ENCODE measurements around the gene POLR1A. TPM values are rescaled to one million over a fixed set of nuclear protein-coding genes. Genes with fewer than 3 reads are reported as not detected.

POLR1A gene
- total and polyA plus RNA-seq, 2 of the 13 experiments (the other 11 are each of a cell fraction or from before 2014, with no cell fraction given): 7.2 to 39.9 TPM

DNA sequence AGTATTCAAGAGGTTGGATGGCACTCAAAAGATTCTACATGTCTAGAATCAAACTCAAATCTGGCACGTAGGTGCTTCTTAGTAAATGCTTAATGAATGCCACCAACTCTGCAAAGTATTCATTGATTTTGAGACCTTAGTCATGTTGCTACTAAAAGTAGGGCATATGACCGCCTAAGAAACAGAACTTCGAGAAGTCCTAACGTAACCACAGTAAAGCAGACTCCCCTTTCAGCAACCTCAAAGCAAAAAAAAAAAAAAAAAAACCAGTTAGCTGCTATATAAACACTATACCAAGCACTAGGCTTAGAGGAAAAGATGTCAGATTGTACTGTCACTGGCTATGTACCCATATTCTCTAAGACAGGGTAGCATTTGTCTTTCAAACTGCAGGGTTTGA, 34.3 kb upstream of the POLR1A start:
- ChIA-PET CTCF (ENCODE audit: low intra/inter-chr PET ratio, low total read pairs) (no interaction called here), POLR2A (no interaction called here)
- in situ Hi-C loops (cut with HindIII; ENCODE audit: extremely low pct_ligation_motif_present, low pct_unique_long_range_greater_than_20kb): no loop called here
- H3K27ac ChIP-seq (ENCODE audit: extremely low read length, insufficient read depth, low read length): no peak overlapping the region
- no peaks in the 10 kb centered on the region for H3K9me3 ChIP-seq (ENCODE audit: low read length)
- intact Hi-C loops (cut with micrococcal nuclease; ENCODE audit: unreplicated experiment): loop anchor here (5.0 kb wide), 1 partner anchor 33 kb away; the partner anchor contains the start of genes POLR1A and PTCD3
- peaks cover 35 to 74% of the 10 kb centered on the region in 2 experiments for H3K36me3 ChIP-seq (replicated peaks in 1 of 2; ENCODE audit: control insufficient read depth in 1 of 2, insufficient read depth in 2 of 2, low read length in 2 of 2)
- TF ChIP-seq ZNF33B (CRISPR knock-in tag; IDR thresholded peaks at IDR 0.05): no peak
- TF ChIP-seq U2AF1 (optimal IDR thresholded peaks at IDR 0.05; ENCODE audit: low read depth, low read length): no peak
- TF ChIP-seq SETDB1 (CRISPR knock-in tag; IDR thresholded peaks at IDR 0.05; ENCODE audit: borderline replicate concordance): no peak
- TF ChIP-seq SOX6 (IDR thresholded peaks at IDR 0.05): no peak
- no peak for TF ChIP-seq SOX6 (CRISPR knock-in tag; IDR thresholded peaks at IDR 0.05)
- TF ChIP-seq ZNF670 (CRISPR knock-in tag; IDR thresholded peaks at IDR 0.05; ENCODE audit: borderline replicate concordance): no peak
- DNase-seq (ENCODE audit: low spot score): no peak
- no peak overlapping the region for H3K4me3 ChIP-seq (replicated peaks in 1 of 3; ENCODE audit: insufficient read depth in 1 of 3, low read depth in 2 of 3, low read length in 3 of 3)
- ATAC-seq: no peak
- no peak overlapping the region for H3K9ac ChIP-seq (ENCODE audit: insufficient read depth, low read depth, low read length)
- no peaks in the 10 kb centered on the region for H3K79me2 ChIP-seq (ENCODE audit: insufficient read depth, low read length)
- 97% methylated on average over 4 of the region's 4 CpGs for WGBS (ENCODE audit: low lambda C conversion rate)
- peaks cover 20% of the 10 kb centered on the region for H3K4me1 ChIP-seq (ENCODE audit: insufficient read depth, low read length)
- BruUV-seq (replicated peaks): no TSS peak
- no peak overlapping the region for H2AFZ ChIP-seq (ENCODE audit: low read length)
- no peaks in the 10 kb centered on the region for H3K27me3 ChIP-seq (ENCODE audit: control insufficient read depth in 1 of 2, insufficient read depth in 2 of 2, low read length in 2 of 2)
- H3K4me2 ChIP-seq (ENCODE audit: low read depth, low read length): no peak overlapping the region
- H4K20me1 ChIP-seq (ENCODE audit: insufficient read depth, low read length): no peaks in the 10 kb centered on the region
- no peak for FAIRE-seq

DNA sequence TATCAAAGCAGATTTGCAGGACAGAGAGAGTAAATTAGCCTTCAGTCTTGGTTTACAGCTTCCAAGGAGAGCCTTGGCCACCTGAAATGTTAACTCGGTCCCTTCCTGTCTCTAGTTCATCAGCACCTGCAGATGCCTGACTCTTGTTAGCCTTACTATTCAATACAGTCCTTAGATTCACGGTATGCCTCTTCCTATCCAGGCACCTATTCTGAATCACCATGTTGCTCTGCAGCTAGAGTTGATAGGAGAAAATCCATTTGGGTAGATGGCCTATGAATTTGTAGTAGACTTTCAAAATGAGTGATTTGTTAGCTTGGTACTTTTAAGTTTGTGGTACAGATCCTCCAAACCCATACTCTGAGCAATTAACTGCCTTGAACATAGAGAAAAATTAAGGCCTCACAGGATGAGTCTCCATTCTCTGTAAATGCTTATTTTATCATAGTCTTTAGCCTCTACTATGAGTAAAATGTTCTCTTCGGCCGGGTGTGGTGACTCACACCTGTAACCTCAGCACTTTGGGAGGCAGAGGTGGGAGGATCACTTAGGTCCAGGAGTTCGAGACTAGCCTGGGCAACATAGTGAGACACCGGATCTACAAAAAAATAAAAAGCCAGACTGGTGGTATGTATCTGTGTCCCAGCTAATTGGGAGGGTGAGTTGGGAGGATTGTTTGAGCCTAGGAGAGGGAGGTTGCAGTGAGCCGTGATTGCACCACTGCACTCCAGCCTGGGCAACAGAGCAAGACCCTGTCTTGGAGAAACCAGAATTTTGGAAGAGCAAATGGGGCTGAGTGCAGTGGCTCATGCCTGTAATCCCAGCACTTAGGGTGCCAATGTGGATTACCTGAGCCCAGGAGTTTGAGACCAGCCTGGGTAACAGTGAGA, 33.3 kb upstream of the POLR1A start:
- intact Hi-C loops (cut with micrococcal nuclease; ENCODE audit: unreplicated experiment): no loop called here
- FAIRE-seq (no peak), DNase-seq (ENCODE audit: low spot score) (no peak), ATAC-seq (no peak)
- no TSS peak for BruUV-seq (replicated peaks)
- H2AFZ ChIP-seq (ENCODE audit: low read length): no peak overlapping the region
- no peak overlapping the region for H3K4me3 ChIP-seq (replicated peaks in 1 of 3; ENCODE audit: insufficient read depth in 1 of 3, low read depth in 2 of 3, low read length in 3 of 3)
- no peaks in the 10 kb centered on the region for H3K27me3 ChIP-seq (ENCODE audit: control insufficient read depth in 1 of 2, insufficient read depth in 2 of 2, low read length in 2 of 2)
- H3K4me2 ChIP-seq (ENCODE audit: low read depth, low read length): no peak overlapping the region
- H3K9ac ChIP-seq (ENCODE audit: insufficient read depth, low read depth, low read length): no peak overlapping the region
- peaks cover 39 to 74% of the 10 kb centered on the region in 2 experiments for H3K36me3 ChIP-seq (replicated peaks in 1 of 2; ENCODE audit: control insufficient read depth in 1 of 2, insufficient read depth in 2 of 2, low read length in 2 of 2)
- H3K79me2 ChIP-seq (ENCODE audit: insufficient read depth, low read length): no peaks in the 10 kb centered on the region
- TF ChIP-seq, protein P1, sequence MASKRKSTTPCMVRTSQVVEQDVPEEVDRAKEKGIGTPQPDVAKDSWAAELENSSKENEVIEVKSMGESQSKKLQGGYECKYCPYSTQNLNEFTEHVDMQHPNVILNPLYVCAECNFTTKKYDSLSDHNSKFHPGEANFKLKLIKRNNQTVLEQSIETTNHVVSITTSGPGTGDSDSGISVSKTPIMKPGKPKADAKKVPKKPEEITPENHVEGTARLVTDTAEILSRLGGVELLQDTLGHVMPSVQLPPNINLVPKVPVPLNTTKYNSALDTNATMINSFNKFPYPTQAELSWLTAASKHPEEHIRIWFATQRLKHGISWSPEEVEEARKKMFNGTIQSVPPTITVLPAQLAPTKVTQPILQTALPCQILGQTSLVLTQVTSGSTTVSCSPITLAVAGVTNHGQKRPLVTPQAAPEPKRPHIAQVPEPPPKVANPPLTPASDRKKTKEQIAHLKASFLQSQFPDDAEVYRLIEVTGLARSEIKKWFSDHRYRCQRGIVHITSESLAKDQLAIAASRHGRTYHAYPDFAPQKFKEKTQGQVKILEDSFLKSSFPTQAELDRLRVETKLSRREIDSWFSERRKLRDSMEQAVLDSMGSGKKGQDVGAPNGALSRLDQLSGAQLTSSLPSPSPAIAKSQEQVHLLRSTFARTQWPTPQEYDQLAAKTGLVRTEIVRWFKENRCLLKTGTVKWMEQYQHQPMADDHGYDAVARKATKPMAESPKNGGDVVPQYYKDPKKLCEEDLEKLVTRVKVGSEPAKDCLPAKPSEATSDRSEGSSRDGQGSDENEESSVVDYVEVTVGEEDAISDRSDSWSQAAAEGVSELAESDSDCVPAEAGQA (IDR thresholded peaks at IDR 0.05; ENCODE audit: low read depth): no peak
- TF ChIP-seq, protein P1 (CRISPR knock-in tag; IDR thresholded peaks at IDR 0.05; ENCODE audit: borderline replicate concordance): no peak
- TF ChIP-seq ZNF121 (CRISPR knock-in tag; IDR thresholded peaks at IDR 0.05) (peak; percentile 81), RBM22 (optimal IDR thresholded peaks at IDR 0.05; ENCODE audit: low read length) (peak; percentile 4)
- CTCF ChIA-PET (ENCODE audit: low intra/inter-chr PET ratio, low total read pairs): no interaction called here
- POLR2A ChIA-PET: interaction anchor here (1.3 to 2.0 kb wide), 2 partner anchors 33 to 56 kb away, joined by 4 to 5 read pairs; partner anchors contain the start of genes IMMT, POLR1A and PTCD3
- in situ Hi-C loops (cut with HindIII; ENCODE audit: extremely low pct_ligation_motif_present, low pct_unique_long_range_greater_than_20kb): no loop called here
- peaks cover 20% of the 10 kb centered on the region for H3K4me1 ChIP-seq (ENCODE audit: insufficient read depth, low read length)
- H3K9me3 ChIP-seq (ENCODE audit: low read length): no peaks in the 10 kb centered on the region
- H3K27ac ChIP-seq (ENCODE audit: extremely low read length, insufficient read depth, low read length): no peak overlapping the region
- WGBS (ENCODE audit: low lambda C conversion rate): 94% methylated on average over 7 of the region's 7 CpGs
- no peaks in the 10 kb centered on the region for H4K20me1 ChIP-seq (ENCODE audit: insufficient read depth, low read length)
